Daoy (cell line): ENCODE results near the gene FILIP1. TPM values are rescaled to one million over a fixed set of nuclear protein-coding genes. Genes with fewer than 3 reads are reported as not detected.

Experiments used
- DNase-seq: peaks from one replicate; pipeline ENCODE4 v3.0.0-alpha.2; 2015; ENCODE audit warnings: low read depth
- total RNA-seq: library from RNA; depleted of rRNA; stranded (reverse); fragments of >200 nt; shearing (Covaris generic); gene quantifications from 2 replicates; pipeline ENCODE4 v1.2.3, GENCODE V29; 2014

FILIP1 gene
- total RNA-seq, 1 experiment from 2014 or later, result 0.40 TPM

- no peak for DNase-seq
Measured at GRCh38 chr6:75344021-75344420, 149.6 kb downstream of the FILIP1 start.

GRCh38 chr6:75337835-75338580 is 155.6 kb downstream of the FILIP1 start:
- DNase-seq, result no peak

- DNase-seq, result peak; percentile 46
Measured at GRCh38 chr6:75334266-75335040, 159.1 kb downstream of the FILIP1 start.

GRCh38 chr6:75333676-75334200 is 159.9 kb downstream of the FILIP1 start:
- no peak for DNase-seq

GRCh38 chr6:75331151-75331550 is 162.4 kb downstream of the FILIP1 start:
- DNase-seq, result no peak

GRCh38 chr6:75329703-75330102 is 163.9 kb downstream of the FILIP1 start:
- no peak for DNase-seq

GRCh38 chr6:75327807-75328206 is 165.8 kb downstream of the FILIP1 start:
- DNase-seq, result no peak

- no peak for DNase-seq
Measured at GRCh38 chr6:75326557-75327258, 166.9 kb downstream of the FILIP1 start.

- DNase-seq, result no peak
Measured at GRCh38 chr6:75318900-75319299, 174.7 kb downstream of the FILIP1 start.

- DNase-seq, result peak; percentile 76
Measured at GRCh38 chr6:75317503-75318206, 175.9 kb downstream of the FILIP1 start.

- DNase-seq, result no peak
Measured at GRCh38 chr6:75315978-75316377, 177.6 kb downstream of the FILIP1 start.

GRCh38 chr6:75308250-75308988 is 185.2 kb downstream of the FILIP1 start:
- DNase-seq, result no peak

GRCh38 chr6:75307364-75308004 is 186.1 kb downstream of the FILIP1 start:
- no peak for DNase-seq

GRCh38 chr6:75306064-75306463 is 187.5 kb downstream of the FILIP1 start:
- DNase-seq, result no peak

- DNase-seq, result no peak
Measured at GRCh38 chr6:75305573-75305972, 188.0 kb downstream of the FILIP1 start.

GRCh38 chr6:75302280-75302679 is 191.3 kb downstream of the FILIP1 start:
- no peak for DNase-seq

- DNase-seq, result no peak
Measured at GRCh38 chr6:75301537-75301936, 192.1 kb downstream of the FILIP1 start.

- no peak for DNase-seq
Measured at GRCh38 chr6:75301088-75301487, 192.5 kb downstream of the FILIP1 start.

GRCh38 chr6:75300531-75300855 is 193.1 kb downstream of the FILIP1 start:
- DNase-seq, result no peak

GRCh38 chr6:75299801-75300530 is 193.6 kb downstream of the FILIP1 start:
- DNase-seq, result no peak
